Measurements from ENCODE around the gene HOXD11.

DNA sequence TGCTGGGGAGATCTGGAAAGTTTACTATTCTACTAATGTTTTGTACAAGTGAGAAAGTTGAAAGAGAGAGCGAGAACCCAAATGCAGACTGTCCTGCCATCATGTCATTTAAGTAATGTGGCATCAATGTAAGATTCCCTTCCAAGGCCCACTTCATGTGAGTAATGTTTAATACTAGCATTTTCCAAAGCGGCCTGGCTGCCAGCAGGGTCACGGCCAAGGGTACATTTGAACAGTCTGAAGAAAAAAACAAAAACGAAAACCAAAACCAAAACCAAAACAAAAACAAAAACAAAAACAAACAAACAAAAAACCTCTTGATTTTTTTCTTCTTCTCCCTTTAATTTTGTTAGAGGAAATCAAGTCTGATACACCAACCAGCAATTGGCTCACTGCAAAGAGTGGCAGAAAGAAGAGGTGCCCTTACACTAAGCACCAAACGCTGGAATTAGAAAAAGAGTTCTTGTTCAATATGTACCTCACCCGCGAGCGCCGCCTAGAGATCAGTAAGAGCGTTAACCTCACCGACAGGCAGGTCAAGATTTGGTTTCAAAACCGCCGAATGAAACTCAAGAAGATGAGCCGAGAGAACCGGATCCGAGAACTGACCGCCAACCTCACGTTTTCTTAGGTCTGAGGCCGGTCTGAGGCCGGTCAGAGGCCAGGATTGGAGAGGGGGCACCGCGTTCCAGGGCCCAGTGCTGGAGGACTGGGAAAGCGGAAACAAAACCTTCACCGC is 11.7 kb downstream of the HOXD11 start:
- TF ChIP-seq POLR2AphosphoS5 (IDR thresholded peaks at IDR 0.05; ENCODE audit: borderline replicate concordance, low read depth, low read length) (no peak), EZH2 (IDR thresholded peaks at IDR 0.05) (no peak), FOXP2 (optimal IDR thresholded peaks at IDR 0.05; ENCODE audit: control extremely low read depth, extremely low read length, insufficient read depth) (no peak)
